Activated T-cell treated with anti-CD3 and anti-CD28 coated beads, Interleukin-2, amount 50 U/mL, for 24 hours (primary cell): Measurements from ENCODE around the gene CALM1.

ENCODE experiments used
- DNase-seq: peaks from one replicate; pipeline ENCODE4 v3.0.0-alpha.2; 2020
- H3K27ac Mint-ChIP-seq: 2 replicates; pipeline ENCODE4 v1.8.0; 2020; ENCODE audit warnings: mild to moderate bottlenecking, mixed read lengths
- H3K27me3 Mint-ChIP-seq: 2 replicates; pipeline ENCODE4 v1.8.0; 2020; ENCODE audit warnings: mixed read lengths
- H3K36me3 Mint-ChIP-seq: 2 replicates; pipeline ENCODE4 v1.8.0; 2020; ENCODE audit warnings: low read depth, mixed read lengths
- H3K4me1 Mint-ChIP-seq: 2 replicates; pipeline ENCODE4 v1.8.0; 2020; ENCODE audit warnings: low read depth, mixed read lengths
- H3K4me3 Mint-ChIP-seq: 2 replicates; pipeline ENCODE4 v1.8.0; 2020; ENCODE audit warnings: mild to moderate bottlenecking, moderate library complexity, mixed read lengths
- H3K9me3 Mint-ChIP-seq: 2 replicates; pipeline ENCODE4 v1.8.0; 2020; ENCODE audit warnings: mixed read lengths

The CALM1 gene

DNA sequence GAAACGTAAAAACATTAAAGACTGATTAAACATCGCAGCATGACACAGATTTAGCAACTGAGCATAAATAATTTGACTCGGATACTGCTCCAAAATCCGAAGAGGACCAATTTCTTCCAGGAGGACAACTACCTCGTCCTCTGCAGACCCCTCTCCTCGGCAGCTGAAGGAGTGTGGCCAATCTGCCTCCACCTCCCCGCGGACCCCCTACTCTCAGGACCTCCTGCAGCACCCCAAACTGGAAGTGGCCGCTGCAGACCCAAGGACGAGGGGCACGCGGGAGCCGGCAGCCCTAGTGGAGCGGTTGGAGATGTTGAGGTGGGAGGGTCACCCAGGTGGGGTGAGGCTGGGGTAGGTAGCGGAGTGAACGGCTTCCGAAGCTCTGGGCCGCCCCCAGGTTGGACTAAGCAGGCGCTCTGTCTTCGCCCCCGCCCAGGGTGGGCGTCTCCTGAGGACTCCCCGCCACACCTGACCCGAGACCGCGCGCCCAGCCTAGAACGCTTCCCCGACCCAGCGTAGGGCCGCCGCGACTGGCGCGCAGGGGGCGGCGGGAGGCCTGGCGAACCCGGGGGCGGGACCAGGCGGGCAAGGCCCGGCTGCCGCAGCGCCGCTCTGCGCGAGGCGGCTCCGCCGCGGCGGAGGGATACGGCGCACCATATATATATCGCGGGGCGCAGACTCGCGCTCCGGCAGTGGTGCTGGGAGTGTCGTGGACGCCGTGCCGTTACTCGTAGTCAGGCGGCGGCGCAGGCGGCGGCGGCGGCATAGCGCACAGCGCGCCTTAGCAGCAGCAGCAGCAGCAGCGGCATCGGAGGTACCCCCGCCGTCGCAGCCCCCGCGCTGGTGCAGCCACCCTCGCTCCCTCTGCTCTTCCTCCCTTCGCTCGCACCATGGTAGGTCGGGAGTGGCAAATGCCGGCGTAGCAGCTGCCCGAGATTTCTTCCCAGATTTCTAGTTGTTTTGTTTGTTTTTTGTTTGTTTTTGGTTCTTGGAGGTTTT lies at the start of gene CALM1:
Gene CALM1 (plus strand): TSS at position 689 of the 999 bp plus-strand sequence. CDS start 202 bp downstream, at position 891.
- peak within 1 kb of the TSS; percentile 95 for H3K27ac Mint-ChIP-seq
- no peaks in the 10 kb centered on the region for H3K27me3 Mint-ChIP-seq
- no peaks in the 10 kb centered on the region for H3K9me3 Mint-ChIP-seq
- peaks cover 38% of the 10 kb centered on the region for H3K4me1 Mint-ChIP-seq
- peak within 1 kb of the TSS; percentile 97 for H3K4me3 Mint-ChIP-seq
- H3K36me3 Mint-ChIP-seq: peaks cover 39% of the 10 kb centered on the region
- DNase-seq: peak; percentile 99

DNA sequence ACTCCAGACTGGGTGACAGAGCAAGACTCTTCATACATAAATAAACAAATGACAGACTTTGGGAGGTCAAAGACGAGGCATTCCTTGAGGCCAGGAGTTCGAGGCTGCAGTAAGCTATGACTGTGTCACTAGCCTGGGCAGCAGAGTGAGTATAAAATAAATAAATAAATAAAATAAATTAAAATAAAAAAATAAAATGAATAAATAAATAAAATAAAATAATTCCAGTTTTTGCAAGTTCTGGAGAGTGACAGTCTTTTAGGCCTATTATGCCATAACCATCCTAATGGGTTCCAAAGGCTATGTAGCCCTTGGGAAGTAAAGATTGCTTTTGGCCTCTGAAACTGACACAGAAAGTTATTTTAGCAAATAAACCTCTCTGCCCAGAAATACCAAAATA lies 48.6 kb upstream of the CALM1 start:
- Mint-ChIP-seq H3K9me3 (no peaks in the 10 kb centered on the region), H3K27me3 (peaks cover 3% of the 10 kb centered on the region), H3K4me3 (no peak overlapping the region), H3K4me1 (peaks cover 5% of the 10 kb centered on the region), H3K36me3 (no peaks in the 10 kb centered on the region), H3K27ac (no peak overlapping the region)
- no peak for DNase-seq

DNA sequence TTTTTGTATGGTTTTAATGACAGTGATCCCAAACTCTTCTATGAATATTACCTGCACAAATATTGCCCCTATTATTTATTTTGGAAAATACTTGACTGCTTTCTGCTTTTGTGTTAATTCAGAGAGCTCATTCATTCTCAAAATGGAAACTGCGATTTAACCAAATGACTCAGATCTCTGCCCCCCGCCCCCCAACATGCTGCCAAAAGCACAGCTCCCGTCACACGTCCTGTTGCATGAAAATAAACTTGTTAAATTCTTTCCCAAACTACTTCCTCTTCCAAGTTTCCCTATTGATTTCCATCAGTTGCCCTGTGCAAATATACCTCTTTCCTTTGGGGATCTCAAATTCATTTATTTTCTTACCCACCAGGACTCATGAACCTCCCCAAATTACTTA lies 47.1 kb upstream of the CALM1 start:
- Mint-ChIP-seq H3K4me3 (no peak overlapping the region), H3K9me3 (no peaks in the 10 kb centered on the region), H3K4me1 (peaks cover 5% of the 10 kb centered on the region), H3K36me3 (no peaks in the 10 kb centered on the region), H3K27me3 (peaks cover 3% of the 10 kb centered on the region), H3K27ac (no peak overlapping the region)
- no peak for DNase-seq

DNA sequence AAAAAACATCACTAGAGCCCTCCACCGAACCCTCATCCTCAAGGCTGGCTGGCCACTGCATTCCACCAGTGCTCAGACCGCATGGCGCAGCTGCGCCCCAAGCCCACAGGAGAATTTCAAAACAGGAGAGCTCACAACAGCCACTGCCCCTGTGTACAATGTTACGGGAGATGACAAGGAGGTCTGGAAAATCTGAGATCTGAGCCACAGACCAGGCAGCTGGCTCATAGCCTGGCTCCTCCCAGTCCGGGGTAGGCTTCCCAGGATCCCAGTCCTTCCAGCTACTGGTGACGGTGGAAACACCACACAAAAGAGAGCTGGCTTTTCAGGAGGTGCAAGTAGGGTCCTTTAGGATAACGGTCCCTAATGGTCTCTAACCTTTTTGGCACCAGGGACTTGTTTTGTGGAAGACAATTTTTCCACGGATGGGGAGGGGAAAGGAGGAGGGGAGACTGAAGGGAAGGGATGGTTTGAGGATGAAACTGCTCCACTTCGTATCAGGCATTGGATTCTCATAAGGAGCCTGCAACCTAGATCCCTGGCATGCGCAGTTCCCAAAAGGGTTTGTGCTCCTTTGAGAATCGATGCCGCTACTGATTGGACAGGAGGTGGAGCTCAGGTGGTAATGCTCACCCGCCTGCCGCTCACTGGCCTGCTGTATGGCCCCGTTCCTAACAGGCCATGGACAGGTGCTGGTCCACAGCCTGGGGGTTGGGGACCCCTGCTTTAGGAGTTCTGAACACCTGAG lies 42.1 kb upstream of the CALM1 start:
- no peaks in the 10 kb centered on the region for H3K9me3 Mint-ChIP-seq
- no peaks in the 10 kb centered on the region for H3K36me3 Mint-ChIP-seq
- no peak overlapping the region for H3K27ac Mint-ChIP-seq
- no peak overlapping the region for H3K4me3 Mint-ChIP-seq
- no peak for DNase-seq
- H3K4me1 Mint-ChIP-seq: peaks cover 3% of the 10 kb centered on the region
- peaks cover 14% of the 10 kb centered on the region for H3K27me3 Mint-ChIP-seq

DNA sequence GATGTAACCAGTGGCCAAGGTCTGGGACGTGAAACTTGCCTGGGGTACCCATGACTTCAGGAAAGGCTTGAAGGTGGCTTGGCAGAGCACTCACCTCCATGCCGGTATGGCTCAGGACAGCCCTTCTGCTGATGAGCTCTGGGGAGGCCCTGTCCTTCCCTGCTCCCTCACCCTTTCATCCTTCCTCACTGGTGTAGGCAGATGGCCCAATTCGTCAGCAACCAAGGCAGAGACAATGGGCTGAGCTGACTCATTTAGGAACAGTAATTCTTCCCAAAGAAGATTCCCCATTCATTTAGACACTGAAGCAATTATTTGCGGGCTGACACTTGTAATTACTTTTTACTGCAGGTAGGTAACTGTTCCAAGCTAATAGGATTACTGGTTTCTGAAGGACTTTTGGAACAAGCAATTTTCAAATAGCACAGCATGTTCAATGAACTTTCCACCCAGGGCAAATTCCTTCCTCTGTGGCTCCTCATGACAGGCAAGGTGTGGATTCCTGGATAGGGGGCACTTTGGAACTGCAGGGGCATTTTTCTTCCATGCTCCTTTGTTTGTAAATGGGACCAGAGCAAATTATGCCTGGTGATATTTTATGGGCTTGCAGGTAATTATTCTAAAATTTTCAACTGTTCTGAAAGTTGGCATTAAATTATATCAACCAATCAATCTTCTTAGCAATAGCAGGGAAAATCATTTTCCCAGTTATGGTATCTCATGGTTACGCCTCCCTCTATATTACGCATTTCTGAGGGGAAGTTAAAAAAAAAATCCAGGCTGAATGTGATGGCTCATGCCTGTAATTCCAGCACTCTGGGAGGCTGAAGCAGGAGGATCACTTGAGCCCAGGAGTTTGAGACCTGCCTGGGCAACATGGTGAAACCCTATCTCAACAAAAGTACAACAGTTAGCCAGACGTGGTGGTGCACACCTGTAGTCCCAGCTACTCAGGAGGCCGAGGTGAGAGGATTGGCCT lies 41.0 kb upstream of the CALM1 start:
- Mint-ChIP-seq H3K9me3 (no peaks in the 10 kb centered on the region), H3K27me3 (peaks cover 13% of the 10 kb centered on the region), H3K27ac (no peak overlapping the region), H3K4me3 (no peak overlapping the region), H3K4me1 (no peaks in the 10 kb centered on the region), H3K36me3 (no peaks in the 10 kb centered on the region)
- DNase-seq: no peak

DNA sequence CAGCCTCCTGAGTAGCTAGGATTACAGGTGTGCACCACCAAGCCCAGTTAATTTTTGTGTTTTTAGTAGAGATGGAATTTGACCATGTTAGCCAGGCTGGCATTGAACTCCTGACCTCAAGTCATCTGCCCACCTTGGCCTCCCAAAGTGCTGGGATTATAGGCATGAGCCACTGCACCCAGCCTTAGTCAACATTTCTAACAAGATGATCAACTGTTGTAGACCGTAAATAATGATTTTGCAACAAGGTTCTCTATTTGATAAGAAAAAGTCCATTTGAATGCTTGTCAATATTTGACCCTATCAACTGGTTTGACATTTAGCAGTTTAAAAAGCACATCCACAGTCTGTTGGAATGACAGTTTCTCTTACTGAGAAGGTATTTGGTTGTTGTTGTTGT lies 39.9 kb upstream of the CALM1 start:
- no peaks in the 10 kb centered on the region for H3K4me1 Mint-ChIP-seq
- H3K27me3 Mint-ChIP-seq: peaks cover 12% of the 10 kb centered on the region
- no peak overlapping the region for H3K27ac Mint-ChIP-seq
- no peak for DNase-seq
- no peak overlapping the region for H3K4me3 Mint-ChIP-seq
- no peaks in the 10 kb centered on the region for H3K9me3 Mint-ChIP-seq
- no peaks in the 10 kb centered on the region for H3K36me3 Mint-ChIP-seq

DNA sequence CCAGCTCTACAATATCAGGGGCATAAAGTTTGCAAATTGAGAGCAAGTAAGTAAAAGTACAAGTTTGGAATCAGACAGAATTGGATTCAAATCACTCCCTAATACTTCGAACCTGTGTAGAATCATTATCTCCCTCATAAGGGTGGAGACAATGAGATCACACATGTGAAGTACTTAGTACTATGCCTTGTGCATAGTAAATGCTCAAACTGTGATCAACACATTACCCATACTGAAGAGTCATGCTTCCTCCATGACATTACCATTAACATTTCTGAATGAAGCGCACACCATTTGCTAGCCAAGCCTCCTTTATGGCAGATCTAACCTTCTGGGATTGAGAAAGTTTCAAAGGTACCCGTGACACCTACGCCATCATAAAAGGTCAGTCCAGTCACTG lies 38.5 kb upstream of the CALM1 start:
- DNase-seq: no peak
- Mint-ChIP-seq H3K4me3 (no peak overlapping the region), H3K36me3 (no peaks in the 10 kb centered on the region), H3K4me1 (no peaks in the 10 kb centered on the region), H3K9me3 (no peaks in the 10 kb centered on the region), H3K27me3 (peaks cover 12% of the 10 kb centered on the region), H3K27ac (no peak overlapping the region)

DNA sequence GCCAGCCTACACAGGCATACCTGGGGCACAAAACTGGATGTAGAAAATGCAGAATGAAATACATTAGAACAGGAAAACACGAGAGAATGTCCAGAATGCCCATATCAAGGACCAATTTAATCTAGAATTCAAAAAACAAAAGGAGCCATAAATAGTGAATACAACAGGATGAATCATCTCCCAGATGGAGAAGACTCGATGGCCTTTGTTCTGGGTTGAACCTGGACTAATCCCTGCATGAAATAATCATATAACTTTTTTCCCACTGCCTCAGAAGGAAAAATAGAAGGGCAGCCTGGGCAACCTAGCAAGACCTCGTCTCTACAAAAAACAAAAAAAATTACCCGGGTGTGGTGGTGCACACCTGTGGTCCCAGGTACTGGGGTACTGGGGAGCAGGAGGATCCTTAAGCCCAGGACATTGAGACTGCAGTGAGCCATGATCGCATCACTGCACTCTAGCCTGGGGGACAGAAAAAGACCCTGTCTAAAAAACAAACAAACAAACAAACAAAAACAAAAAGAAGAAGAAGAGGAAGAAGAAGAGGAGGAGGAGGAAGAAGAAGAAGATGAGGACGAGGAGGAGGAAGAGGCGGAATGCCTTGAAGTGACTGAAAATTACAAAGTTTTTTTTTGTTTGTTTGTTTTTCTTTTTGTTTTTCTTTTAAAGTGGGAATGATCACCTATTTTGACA lies 34.8 kb upstream of the CALM1 start:
- Mint-ChIP-seq H3K36me3 (no peaks in the 10 kb centered on the region), H3K4me3 (no peak overlapping the region), H3K27ac (no peak overlapping the region), H3K27me3 (peaks cover 8% of the 10 kb centered on the region), H3K4me1 (no peaks in the 10 kb centered on the region), H3K9me3 (no peaks in the 10 kb centered on the region)
- no peak for DNase-seq

DNA sequence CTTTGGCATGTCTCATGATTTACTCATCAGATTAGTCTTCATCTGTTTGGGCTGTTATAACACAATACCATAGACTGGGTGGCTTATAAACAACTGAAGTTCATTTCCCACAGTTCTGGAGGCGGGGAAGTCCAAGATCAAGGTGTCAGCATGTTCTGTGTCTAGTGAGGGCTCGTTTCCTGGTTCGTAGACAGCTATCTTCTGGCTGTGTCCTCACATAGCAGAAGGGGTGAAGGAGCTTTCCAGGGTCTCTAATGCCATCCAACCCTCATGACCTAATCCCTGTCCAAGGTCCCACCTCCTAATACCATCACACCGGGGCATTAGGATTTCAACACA lies 34.3 kb upstream of the CALM1 start:
- DNase-seq: no peak
- Mint-ChIP-seq H3K27me3 (peaks cover 8% of the 10 kb centered on the region), H3K4me3 (no peak overlapping the region), H3K4me1 (no peaks in the 10 kb centered on the region), H3K27ac (no peak overlapping the region), H3K36me3 (no peaks in the 10 kb centered on the region), H3K9me3 (no peaks in the 10 kb centered on the region)

DNA sequence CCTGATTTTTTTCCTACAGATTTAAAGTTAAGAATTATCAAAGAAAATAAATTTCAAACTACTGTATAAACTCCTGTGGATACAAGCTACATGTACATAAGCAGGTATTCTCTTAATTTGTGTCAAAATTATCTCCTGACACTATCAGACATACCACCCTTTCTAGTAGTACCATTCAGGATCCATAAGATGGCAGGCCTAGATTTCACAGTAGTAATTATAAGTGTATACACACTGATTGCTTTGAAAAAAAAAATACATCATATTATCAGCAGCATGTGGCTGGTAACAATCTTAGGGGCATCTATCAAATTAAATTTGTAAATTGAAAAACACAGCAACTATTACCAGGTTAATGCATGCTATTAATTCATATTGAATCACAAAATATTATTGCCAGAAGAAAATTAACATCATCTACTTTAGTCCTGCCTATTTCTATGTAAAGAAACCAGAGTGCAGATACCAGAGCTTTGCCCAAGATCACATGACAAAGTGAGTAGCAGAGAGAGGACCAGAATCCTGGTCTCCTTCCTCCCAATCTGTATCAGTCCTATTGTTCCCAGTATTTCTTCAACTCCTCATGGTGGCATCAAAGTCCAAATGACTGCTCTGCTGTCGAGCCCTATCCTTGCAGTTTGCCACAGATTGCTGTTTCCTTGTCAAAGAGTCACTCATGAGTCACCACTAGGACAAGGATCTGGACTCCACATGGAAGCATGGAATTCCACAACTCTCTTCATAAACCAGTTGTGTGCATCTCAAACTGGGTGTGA lies 27.7 kb upstream of the CALM1 start:
- Mint-ChIP-seq H3K9me3 (no peaks in the 10 kb centered on the region), H3K27me3 (no peaks in the 10 kb centered on the region), H3K36me3 (no peaks in the 10 kb centered on the region), H3K27ac (no peak overlapping the region), H3K4me3 (no peak overlapping the region), H3K4me1 (no peaks in the 10 kb centered on the region)
- no peak for DNase-seq

DNA sequence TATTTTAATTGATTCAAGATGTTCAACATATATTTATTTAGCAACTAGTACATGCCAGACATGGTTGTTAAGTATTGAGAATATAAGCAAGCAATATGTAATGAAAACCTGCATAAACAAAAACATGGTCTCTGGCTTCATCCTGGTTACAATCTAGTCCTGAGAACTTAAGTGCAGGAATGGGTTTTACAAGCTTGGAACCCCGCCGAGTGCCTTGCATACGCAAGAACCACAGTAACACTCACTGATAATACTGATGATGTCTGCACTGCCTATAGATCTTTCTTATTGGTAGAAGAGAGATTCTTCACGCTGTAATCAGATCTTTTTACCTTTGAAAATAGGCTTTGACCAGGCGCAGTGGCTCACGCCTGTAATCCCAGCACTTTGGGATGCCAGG lies 22.9 kb upstream of the CALM1 start:
- H3K27me3 Mint-ChIP-seq: no peaks in the 10 kb centered on the region
- DNase-seq: no peak
- no peak overlapping the region for H3K4me3 Mint-ChIP-seq
- H3K27ac Mint-ChIP-seq: no peak overlapping the region
- H3K9me3 Mint-ChIP-seq: no peaks in the 10 kb centered on the region
- H3K4me1 Mint-ChIP-seq: no peaks in the 10 kb centered on the region
- H3K36me3 Mint-ChIP-seq: no peaks in the 10 kb centered on the region

DNA sequence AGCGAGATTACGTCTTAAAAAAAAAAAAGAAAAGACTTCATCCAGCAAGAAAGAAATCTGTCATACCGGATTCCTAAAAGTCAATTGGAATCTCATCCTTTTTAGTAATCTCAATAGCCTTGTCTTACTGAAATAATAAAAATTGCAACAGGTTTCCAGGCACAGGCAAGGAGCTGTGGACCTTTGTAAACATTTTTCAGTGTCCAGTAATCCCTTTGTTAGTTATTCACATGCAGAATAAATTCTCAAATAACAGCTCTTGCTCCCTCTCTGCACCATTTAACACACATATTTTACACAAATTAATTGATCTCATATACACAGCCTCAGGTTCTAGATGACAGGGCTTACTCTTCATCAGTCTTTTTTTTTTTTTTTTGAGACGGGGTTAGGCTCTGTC lies 22.0 kb upstream of the CALM1 start:
- H3K9me3 Mint-ChIP-seq: no peaks in the 10 kb centered on the region
- H3K4me1 Mint-ChIP-seq: no peaks in the 10 kb centered on the region
- no peak for DNase-seq
- H3K27ac Mint-ChIP-seq: no peak overlapping the region
- H3K36me3 Mint-ChIP-seq: no peaks in the 10 kb centered on the region
- H3K4me3 Mint-ChIP-seq: no peak overlapping the region
- no peaks in the 10 kb centered on the region for H3K27me3 Mint-ChIP-seq

DNA sequence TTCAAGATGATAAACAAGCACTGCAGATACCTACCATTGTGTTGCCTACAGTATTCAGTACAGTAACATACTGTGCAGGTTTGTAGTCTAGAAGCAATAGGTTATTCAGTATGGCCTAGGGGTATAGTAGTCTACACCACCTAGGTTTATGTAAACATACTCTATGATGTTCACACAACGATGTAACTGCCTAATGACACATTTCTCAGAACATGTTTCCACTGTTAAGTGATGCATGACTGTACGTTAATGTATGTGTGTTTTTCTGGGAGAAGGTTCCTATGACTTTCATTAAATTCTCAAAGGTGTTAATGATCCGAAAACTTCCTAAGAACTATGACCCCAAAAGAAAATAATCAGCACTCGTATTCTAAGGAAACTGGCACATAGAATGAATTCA lies 20.9 kb upstream of the CALM1 start:
- no peak for DNase-seq
- Mint-ChIP-seq H3K4me3 (no peak overlapping the region), H3K27ac (no peak overlapping the region), H3K27me3 (no peaks in the 10 kb centered on the region), H3K36me3 (no peaks in the 10 kb centered on the region), H3K4me1 (peaks cover 3% of the 10 kb centered on the region), H3K9me3 (no peaks in the 10 kb centered on the region)
